WERI-Rb-1 (cell line): ENCODE measurements around the gene DNAH10.
A peak's percentile ranks its signal among the peaks of the same experiment; 100 is the strongest.

Source experiments
- DNase-seq: peaks from one replicate; pipeline ENCODE4 v3.0.0-alpha.2; 2020
- H3K27ac ChIP-seq: fragments of 250-450 bp; sonication (Bioruptor Pico); 2 replicates; pipeline ENCODE4 v1.5.1; 2020; ENCODE audit warnings: mild to moderate bottlenecking, moderate library complexity
- H3K27me3 ChIP-seq: fragments of 250-450 bp; sonication (Bioruptor Pico); 2 replicates; pipeline ENCODE4 v1.5.1; 2021; ENCODE audit warnings: mild to moderate bottlenecking, low read depth, moderate library complexity; ENCODE audit not compliant: insufficient read depth, severe bottlenecking
- H3K36me3 ChIP-seq: fragments of 250-450 bp; sonication (Bioruptor Pico); 2 replicates; pipeline ENCODE4 v1.5.1; 2020; ENCODE audit warnings: mild to moderate bottlenecking, moderate library complexity
- H3K4me3 ChIP-seq: 2 replicates; pipeline ENCODE4 v1.5.1; 2011; ENCODE audit warnings: low read depth, mild to moderate bottlenecking, control low read depth, low read length
- H3K9me3 ChIP-seq: fragments of 250-450 bp; sonication (Bioruptor Pico); 2 replicates; pipeline ENCODE4 v1.5.1; 2021; ENCODE audit warnings: mild to moderate bottlenecking, moderate library complexity; ENCODE audit not compliant: severe bottlenecking
- TF ChIP-seq, protein P1 (sequence below): IDR thresholded peaks from 2 replicates; pipeline ENCODE4 v1.5.1; 2011; ENCODE audit warnings: low read depth, mild to moderate bottlenecking, control low read depth, inconsistent platforms, low read length

The DNAH10 gene

DNA sequence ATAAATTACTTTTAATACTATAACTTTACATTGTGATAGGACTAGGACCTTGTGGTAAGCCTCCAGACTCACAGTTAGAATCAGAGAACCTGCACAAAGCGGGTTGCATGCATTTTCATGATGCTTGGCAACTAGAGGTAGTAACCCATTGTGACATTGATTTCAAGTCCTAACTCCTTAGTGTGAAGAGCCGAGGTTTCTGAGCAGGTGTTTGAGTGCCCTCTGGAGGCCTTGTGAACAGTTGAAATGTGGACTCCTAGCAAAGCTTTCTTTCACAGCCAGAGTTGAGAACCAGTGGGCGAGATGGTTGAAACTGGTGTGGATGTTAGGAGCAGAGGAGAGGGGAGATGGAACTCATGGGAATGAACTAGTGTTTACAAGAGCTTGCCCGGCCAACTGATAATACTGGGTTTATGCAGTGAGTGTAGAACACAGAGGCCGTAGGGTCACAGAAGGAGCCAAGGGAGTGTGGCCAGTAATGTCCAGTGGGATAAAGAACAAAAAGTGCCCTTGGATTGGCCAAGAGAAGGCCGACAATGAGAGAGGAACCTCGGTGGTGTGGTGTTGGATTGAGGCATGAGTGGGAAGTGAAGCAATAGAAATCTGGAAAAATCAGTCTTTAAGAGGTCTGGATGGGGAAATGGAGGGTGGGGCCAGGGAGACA lies 221.9 kb downstream of the DNAH10 start:
- Histone ChIP-seq H3K27ac (no peak overlapping the region; the same call in 1 of the 2 replicates), H3K36me3 (peaks cover 62% of the 10 kb centered on the region), H3K27me3 (no peaks in the 10 kb centered on the region), H3K9me3 (no peaks in the 10 kb centered on the region), H3K4me3 (no peak overlapping the region)
- peak; percentile 46 for DNase-seq
- TF ChIP-seq, protein P1, sequence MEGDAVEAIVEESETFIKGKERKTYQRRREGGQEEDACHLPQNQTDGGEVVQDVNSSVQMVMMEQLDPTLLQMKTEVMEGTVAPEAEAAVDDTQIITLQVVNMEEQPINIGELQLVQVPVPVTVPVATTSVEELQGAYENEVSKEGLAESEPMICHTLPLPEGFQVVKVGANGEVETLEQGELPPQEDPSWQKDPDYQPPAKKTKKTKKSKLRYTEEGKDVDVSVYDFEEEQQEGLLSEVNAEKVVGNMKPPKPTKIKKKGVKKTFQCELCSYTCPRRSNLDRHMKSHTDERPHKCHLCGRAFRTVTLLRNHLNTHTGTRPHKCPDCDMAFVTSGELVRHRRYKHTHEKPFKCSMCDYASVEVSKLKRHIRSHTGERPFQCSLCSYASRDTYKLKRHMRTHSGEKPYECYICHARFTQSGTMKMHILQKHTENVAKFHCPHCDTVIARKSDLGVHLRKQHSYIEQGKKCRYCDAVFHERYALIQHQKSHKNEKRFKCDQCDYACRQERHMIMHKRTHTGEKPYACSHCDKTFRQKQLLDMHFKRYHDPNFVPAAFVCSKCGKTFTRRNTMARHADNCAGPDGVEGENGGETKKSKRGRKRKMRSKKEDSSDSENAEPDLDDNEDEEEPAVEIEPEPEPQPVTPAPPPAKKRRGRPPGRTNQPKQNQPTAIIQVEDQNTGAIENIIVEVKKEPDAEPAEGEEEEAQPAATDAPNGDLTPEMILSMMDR: peak; percentile 75

GRCh38 chr12:123984903-123985302 lies 222.8 kb downstream of the DNAH10 start:
- DNase-seq: no peak
- H3K36me3 ChIP-seq: peaks cover 62% of the 10 kb centered on the region
- H3K9me3 ChIP-seq: no peaks in the 10 kb centered on the region
- H3K4me3 ChIP-seq: no peak overlapping the region
- H3K27ac ChIP-seq: no peak overlapping the region
- TF ChIP-seq, protein P1: no peak
- no peaks in the 10 kb centered on the region for H3K27me3 ChIP-seq
